OCI-LY1 (cell line): Measurements from ENCODE around the gene UBXN1.

ENCODE experiments used
- H2AFZ ChIP-seq: fragments of 200-600 bp; sonication (generic), shearing (Covaris generic); 2 replicates; pipeline ENCODE4 v1.6.0; 2014; ENCODE audit warnings: antibody characterized with exemption, mild to moderate bottlenecking, low read length
- H3F3A ChIP-seq: fragments of 200-600 bp; sonication (generic), shearing (Covaris generic); 2 replicates; pipeline ENCODE4 v1.6.0; 2014; ENCODE audit warnings: mild to moderate bottlenecking, antibody characterized with exemption, low read length, moderate library complexity; ENCODE audit not compliant: insufficient read depth
- H3K27ac ChIP-seq: fragments of 200-600 bp; sonication (generic); 2 replicates; pipeline ENCODE4 v1.5.1; 2014; ENCODE audit warnings: low read length, mixed run types, mild to moderate bottlenecking, low read depth; ENCODE audit not compliant: poor library complexity, severe bottlenecking
- H3K27me3 ChIP-seq: fragments of 200-600 bp; sonication (generic); 2 replicates; pipeline ENCODE4 v1.6.0; 2014; ENCODE audit warnings: antibody characterized with exemption, mild to moderate bottlenecking, low read length, moderate library complexity; ENCODE audit not compliant: insufficient read depth
- H3K36me3 ChIP-seq: fragments of 200-600 bp; sonication (generic); 2 replicates; pipeline ENCODE4 v1.6.1; 2014; ENCODE audit warnings: mild to moderate bottlenecking, antibody characterized with exemption, low read length, moderate library complexity, mixed read lengths; ENCODE audit not compliant: insufficient read depth
- H3K4me1 ChIP-seq: fragments of 200-600 bp; sonication (generic); 2 replicates; pipeline ENCODE4 v1.5.1; 2014; ENCODE audit warnings: mild to moderate bottlenecking, low read length, moderate library complexity; ENCODE audit not compliant: insufficient read depth, severe bottlenecking
- H3K4me2 ChIP-seq: fragments of 200-600 bp; sonication (generic), shearing (Covaris generic); 2 replicates; pipeline ENCODE4 v1.6.1; 2014; ENCODE audit warnings: low read length
- H3K4me3 ChIP-seq: fragments of 200-600 bp; sonication (generic); 2 replicates; pipeline ENCODE4 v1.5.1; 2014; ENCODE audit warnings: low read length, low read depth, mild to moderate bottlenecking, mixed read lengths; ENCODE audit not compliant: poor library complexity, severe bottlenecking
- H3K79me2 ChIP-seq: fragments of 200-600 bp; shearing (Covaris generic); 2 replicates; pipeline ENCODE4 v1.6.1; 2016; ENCODE audit warnings: mixed run types, low read length, mixed read lengths; ENCODE audit not compliant: insufficient read depth
- H3K9ac ChIP-seq: fragments of 200-600 bp; sonication (generic), shearing (Covaris generic); 2 replicates; pipeline ENCODE4 v1.6.1; 2014; ENCODE audit warnings: mild to moderate bottlenecking, low read length, mixed read lengths
- H3K9me2 ChIP-seq: fragments of 200-600 bp; sonication (generic), shearing (Covaris generic); 2 replicates; pipeline ENCODE4 v1.6.1; 2014; ENCODE audit warnings: low read depth, mild to moderate bottlenecking, low read length, mixed read lengths
- H3K9me3 ChIP-seq: fragments of 200-600 bp; shearing (Covaris generic); 2 replicates; pipeline ENCODE4 v1.6.1; 2014; ENCODE audit warnings: low read length, mixed read lengths
- H4K20me1 ChIP-seq: fragments of 200-600 bp; sonication (generic), shearing (Covaris generic); 2 replicates; pipeline ENCODE4 v1.6.0; 2016; ENCODE audit warnings: mild to moderate bottlenecking, low read length; ENCODE audit not compliant: insufficient read depth
- CTCF ChIP-seq: fragments of 200-600 bp; sonication (generic), shearing (Covaris generic); IDR thresholded peaks from 2 replicates; pipeline ENCODE4 v1.5.1; 2017; ENCODE audit warnings: mild to moderate bottlenecking, antibody characterized with exemption, low read length, moderate library complexity, mixed read lengths
- EZH2 ChIP-seq: fragments of 200-600 bp; sonication (generic), shearing (Covaris generic); IDR thresholded peaks from 2 replicates; pipeline ENCODE4 v1.8.0; 2017; ENCODE audit warnings: borderline replicate concordance, mixed run types, mild to moderate bottlenecking, antibody characterized with exemption, low read length, moderate library complexity, mixed read lengths

UBXN1 gene

GRCh38 chr11:62689421-62690183 is 10.7 kb upstream of the UBXN1 start, which contains the start of gene LRRN4CL:
Gene LRRN4CL (minus strand): TSS chr11:62689530. CDS start chr11:62688508, 1,022 bp downstream.
- H2AFZ ChIP-seq: no peak within 1 kb of the TSS
- TF ChIP-seq EZH2 (no peak), CTCF (no peak)
- H3K9me3 ChIP-seq: no peaks in the 10 kb centered on the region
- H3K79me2 ChIP-seq: no peaks in the 10 kb centered on the region
- H3K36me3 ChIP-seq: peaks cover 48% of the 10 kb centered on the region; the same call in 1 of the 2 replicates
- H3K4me3 ChIP-seq: no peak within 1 kb of the TSS
- no peaks in the 10 kb centered on the region for H4K20me1 ChIP-seq
- no peak within 1 kb of the TSS for H3K9ac ChIP-seq
- H3K4me1 ChIP-seq: no peaks in the 10 kb centered on the region
- H3K9me2 ChIP-seq: no peaks in the 10 kb centered on the region
- no peaks in the 10 kb centered on the region for H3F3A ChIP-seq
- H3K4me2 ChIP-seq: no peak within 1 kb of the TSS
- H3K27me3 ChIP-seq: no peaks in the 10 kb centered on the region
- no peak within 1 kb of the TSS for H3K27ac ChIP-seq

GRCh38 chr11:62688491-62688890 is 9.6 kb upstream of the UBXN1 start:
- H3K4me2 ChIP-seq: no peak overlapping the region
- no peaks in the 10 kb centered on the region for H3K79me2 ChIP-seq
- H4K20me1 ChIP-seq: no peaks in the 10 kb centered on the region
- H3K4me1 ChIP-seq: no peaks in the 10 kb centered on the region
- H3K27me3 ChIP-seq: no peaks in the 10 kb centered on the region
- H3K9me2 ChIP-seq: no peaks in the 10 kb centered on the region
- H3K36me3 ChIP-seq: peaks cover 39% of the 10 kb centered on the region; the same call in 1 of the 2 replicates
- no peak overlapping the region for H3K27ac ChIP-seq
- H2AFZ ChIP-seq: no peak overlapping the region
- H3K9me3 ChIP-seq: no peaks in the 10 kb centered on the region
- H3K4me3 ChIP-seq: no peak overlapping the region
- TF ChIP-seq CTCF (no peak), EZH2 (no peak)
- H3K9ac ChIP-seq: no peak overlapping the region
- H3F3A ChIP-seq: no peaks in the 10 kb centered on the region

GRCh38 chr11:62687508-62688396 is 8.9 kb upstream of the UBXN1 start:
- H3K9me3 ChIP-seq: no peaks in the 10 kb centered on the region
- no peak overlapping the region for H3K9ac ChIP-seq
- no peak overlapping the region for H3K27ac ChIP-seq
- H3K36me3 ChIP-seq: peaks cover 31% of the 10 kb centered on the region; the same call in 1 of the 2 replicates
- no peaks in the 10 kb centered on the region for H4K20me1 ChIP-seq
- H3K79me2 ChIP-seq: no peaks in the 10 kb centered on the region
- H3K4me1 ChIP-seq: no peaks in the 10 kb centered on the region
- H2AFZ ChIP-seq: no peak overlapping the region
- no peaks in the 10 kb centered on the region for H3K9me2 ChIP-seq
- no peak overlapping the region for H3K4me3 ChIP-seq
- no peaks in the 10 kb centered on the region for H3K27me3 ChIP-seq
- no peaks in the 10 kb centered on the region for H3F3A ChIP-seq
- H3K4me2 ChIP-seq: no peak overlapping the region
- TF ChIP-seq CTCF (no peak), EZH2 (no peak)
